HEK293 (cell line): ENCODE data around the gene ZFHX3.

Source experiments
- CTCF ChIA-PET: fragments of 350-600 bp; formaldehyde crosslinking; extraction: SDS; loops from one replicate; lab custom pipeline; 2021; ENCODE audit warnings: antibody characterized with exemption; lab: Yijun Ruan, JAX
- POLR2A ChIA-PET: fragments of 300-600 bp; formaldehyde crosslinking; extraction: SDS; loops from one replicate; lab custom pipeline; 2020; ENCODE audit warnings: antibody characterized with exemption, inconsistent platforms; lab: Yijun Ruan, JAX
- H3K27ac ChIP-seq: fragments of 200-500 bp; sonication (Bioruptor generic); 2 replicates; pipeline ENCODE4 v1.5.1; 2014; ENCODE audit warnings: low read depth, low read length, control low read depth, inconsistent platforms; ENCODE audit errors: extremely low read depth
- H3K36me3 ChIP-seq, 2 experiments: fragments of 200-500 bp in 1 of 2; sonication (Bioruptor generic) in 1 of 2; 1 replicate in 1 of 2; 2 replicates in 1 of 2; pipeline ENCODE4 v1.5.1; 2014 to 2017; ENCODE audit warnings: inconsistent platforms in 2 of 2, low read length in 2 of 2; ENCODE audit not compliant: control insufficient read depth in 2 of 2, insufficient read depth in 1 of 2
- H3K4me1 ChIP-seq: fragments of 200-500 bp; sonication (Bioruptor generic); 2 replicates; pipeline ENCODE4 v1.5.1; 2014; ENCODE audit warnings: mild to moderate bottlenecking, low read length, inconsistent platforms; ENCODE audit not compliant: control insufficient read depth, insufficient read depth
- H3K4me3 ChIP-seq: 2 replicates; pipeline ENCODE4 v1.5.1; 2011; ENCODE audit warnings: low read depth, mild to moderate bottlenecking, control low read depth, low read length, moderate library complexity
- H3K9me3 ChIP-seq: fragments of 200-500 bp; sonication (Bioruptor generic); 2 replicates; pipeline ENCODE4 v1.5.1; 2014; ENCODE audit warnings: low read depth, low read length, inconsistent platforms; ENCODE audit not compliant: control insufficient read depth, insufficient read depth
- ELK4 ChIP-seq: IDR thresholded peaks from 2 replicates; pipeline ENCODE4 v1.6.1; 2011; ENCODE audit warnings: mild to moderate bottlenecking, low read depth, low read length, borderline replicate concordance
- SP3 ChIP-seq: fragments of 450-650 bp; formaldehyde crosslinking; IDR thresholded peaks from 2 replicates; pipeline ENCODE4 v1.5.1; 2016; ENCODE audit warnings: missing biosample characterization, missing genetic modification characterization
- ZNF366 ChIP-seq: fragments of 450-650 bp; formaldehyde crosslinking; conservative IDR thresholded peaks from 2 replicates; pipeline ENCODE4 v1.5.1; 2016; ENCODE audit warnings: missing biosample characterization, missing genetic modification characterization
- ZNF514 ChIP-seq: fragments of 450-650 bp; formaldehyde crosslinking; IDR thresholded peaks from 2 replicates; pipeline ENCODE4 v1.5.1; 2016; ENCODE audit warnings: missing biosample characterization, missing genetic modification characterization
- ZNF600 ChIP-seq: fragments of 450-650 bp; formaldehyde crosslinking; IDR thresholded peaks from 2 replicates; pipeline ENCODE4 v1.5.1; 2016; ENCODE audit warnings: missing biosample characterization, missing genetic modification characterization
- ZNF623 ChIP-seq: fragments of 450-650 bp; formaldehyde crosslinking; IDR thresholded peaks from 2 replicates; pipeline ENCODE4 v1.5.1; 2016; ENCODE audit warnings: missing biosample characterization, missing genetic modification characterization
- ZNF654 ChIP-seq: fragments of 450-650 bp; formaldehyde crosslinking; IDR thresholded peaks from 2 replicates; pipeline ENCODE4 v1.5.1; 2016; ENCODE audit warnings: low read depth, missing biosample characterization, missing genetic modification characterization
- ZNF777 ChIP-seq: fragments of 450-650 bp; formaldehyde crosslinking; IDR thresholded peaks from 2 replicates; pipeline ENCODE4 v1.5.1; 2017; ENCODE audit warnings: missing biosample characterization, missing genetic modification characterization, borderline replicate concordance
- ZSCAN30 ChIP-seq: fragments of 450-650 bp; IDR thresholded peaks from 2 replicates; pipeline ENCODE4 v1.5.1; 2018; ENCODE audit warnings: missing biosample characterization, mild to moderate bottlenecking, missing genetic modification characterization, moderate library complexity
- TF ChIP-seq, protein P1 (sequence below): fragments of 450-650 bp; formaldehyde crosslinking; IDR thresholded peaks from 2 replicates; pipeline ENCODE4 v1.5.1; 2016; ENCODE audit warnings: missing biosample characterization, missing genetic modification characterization
- TF ChIP-seq, protein P2 (sequence below): fragments of 450-650 bp; formaldehyde crosslinking; conservative IDR thresholded peaks from 2 replicates; pipeline ENCODE4 v1.5.1; 2016; ENCODE audit warnings: low read depth, missing biosample characterization, missing genetic modification characterization
- TF ChIP-seq, protein P3 (sequence below): fragments of 450-650 bp; formaldehyde crosslinking; IDR thresholded peaks from 2 replicates; pipeline ENCODE4 v1.5.1; 2016; ENCODE audit warnings: missing biosample characterization, missing genetic modification characterization, borderline replicate concordance
- TF ChIP-seq, protein P4 (sequence below): fragments of 450-650 bp; formaldehyde crosslinking; optimal IDR thresholded peaks from 2 replicates; pipeline ENCODE3; 2016; ENCODE audit warnings: missing biosample characterization, mild to moderate bottlenecking, missing genetic modification characterization

Gene ZFHX3

DNA sequence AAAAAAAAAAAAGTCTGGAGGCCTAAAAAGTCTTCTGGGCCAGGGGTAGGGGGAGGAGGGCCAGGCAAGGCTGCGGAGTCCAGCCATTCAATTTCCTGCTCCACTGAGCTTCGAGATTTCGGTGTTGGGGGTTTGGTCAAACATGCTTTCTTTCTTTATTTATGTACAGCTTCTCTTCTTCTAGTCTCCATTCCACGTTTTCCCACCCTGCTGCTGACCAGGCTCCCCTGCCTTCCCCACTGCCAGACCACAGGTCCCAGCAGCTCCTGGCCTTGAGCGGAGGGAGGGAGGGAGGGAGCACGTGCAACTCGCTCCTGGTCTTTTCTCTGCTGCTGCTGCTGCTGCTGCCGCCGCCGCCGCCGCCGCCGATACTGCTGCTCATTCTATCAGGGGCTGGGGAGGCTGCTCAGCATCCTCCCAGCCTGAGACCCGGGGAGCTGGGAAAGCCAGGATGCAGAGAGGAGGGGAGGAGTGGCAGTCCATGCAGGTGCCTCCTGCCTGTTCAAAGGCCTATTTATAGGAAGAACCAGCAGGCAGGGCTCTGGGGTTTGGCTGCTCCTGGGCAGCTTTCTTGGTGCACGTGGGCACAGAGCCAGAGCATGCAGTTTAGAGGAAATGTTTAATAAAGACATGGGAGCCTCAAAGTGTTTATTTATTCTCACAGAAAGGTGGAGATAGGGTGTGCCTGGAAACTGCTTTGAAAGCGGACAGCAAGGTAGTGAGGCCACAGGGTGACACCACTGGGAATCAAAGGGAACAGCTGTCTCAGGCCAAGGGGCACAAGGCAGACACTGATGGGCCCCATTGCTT, 23.4 kb upstream of the ZFHX3 start (continued):
- TF ChIP-seq, protein P1, sequence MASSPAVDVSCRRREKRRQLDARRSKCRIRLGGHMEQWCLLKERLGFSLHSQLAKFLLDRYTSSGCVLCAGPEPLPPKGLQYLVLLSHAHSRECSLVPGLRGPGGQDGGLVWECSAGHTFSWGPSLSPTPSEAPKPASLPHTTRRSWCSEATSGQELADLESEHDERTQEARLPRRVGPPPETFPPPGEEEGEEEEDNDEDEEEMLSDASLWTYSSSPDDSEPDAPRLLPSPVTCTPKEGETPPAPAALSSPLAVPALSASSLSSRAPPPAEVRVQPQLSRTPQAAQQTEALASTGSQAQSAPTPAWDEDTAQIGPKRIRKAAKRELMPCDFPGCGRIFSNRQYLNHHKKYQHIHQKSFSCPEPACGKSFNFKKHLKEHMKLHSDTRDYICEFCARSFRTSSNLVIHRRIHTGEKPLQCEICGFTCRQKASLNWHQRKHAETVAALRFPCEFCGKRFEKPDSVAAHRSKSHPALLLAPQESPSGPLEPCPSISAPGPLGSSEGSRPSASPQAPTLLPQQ: peak; percentile 75
- 0 out of 2 replicates have a peak, but pooled peaks have one; percentile 18 for TF ChIP-seq ZNF777 (tag by site-specific recombination)
- TF ChIP-seq ZNF514 (tag by site-specific recombination): no peak

DNA sequence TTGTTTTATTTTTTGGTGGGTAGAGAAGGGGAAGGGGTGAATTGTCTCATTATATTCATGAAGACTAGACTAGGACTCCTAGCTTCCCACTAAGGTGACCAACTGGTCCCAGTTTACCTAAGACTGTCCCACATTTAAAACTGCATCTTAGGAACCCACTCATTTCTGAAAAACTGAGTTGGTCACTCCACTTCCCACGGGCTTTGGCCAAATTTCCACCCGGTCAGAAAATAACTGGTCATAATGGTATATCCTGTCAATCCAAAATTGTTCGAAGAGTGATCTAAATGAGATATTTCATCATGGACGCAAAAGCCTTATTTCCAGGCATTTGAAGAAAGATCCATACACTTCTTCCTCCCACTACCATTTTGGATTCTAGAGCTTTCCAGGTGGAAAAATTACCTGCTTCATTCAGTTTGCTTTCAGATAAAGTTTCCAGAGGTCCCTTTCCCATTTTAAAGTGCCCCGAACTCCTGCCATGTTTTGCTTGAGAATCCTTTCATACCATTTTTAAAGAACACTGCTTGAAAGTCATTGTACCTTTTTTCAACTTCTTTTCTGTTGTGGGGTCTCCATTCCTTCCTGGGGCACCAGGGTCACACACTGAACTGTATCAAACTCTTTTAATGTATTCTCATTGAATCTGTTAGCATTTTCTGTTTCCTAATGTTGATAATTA, 21.8 kb upstream of the ZFHX3 start:
- 0 out of 2 replicates have a peak, but pooled peaks have one; percentile 2 for TF ChIP-seq ZNF623
- TF ChIP-seq, protein P2, sequence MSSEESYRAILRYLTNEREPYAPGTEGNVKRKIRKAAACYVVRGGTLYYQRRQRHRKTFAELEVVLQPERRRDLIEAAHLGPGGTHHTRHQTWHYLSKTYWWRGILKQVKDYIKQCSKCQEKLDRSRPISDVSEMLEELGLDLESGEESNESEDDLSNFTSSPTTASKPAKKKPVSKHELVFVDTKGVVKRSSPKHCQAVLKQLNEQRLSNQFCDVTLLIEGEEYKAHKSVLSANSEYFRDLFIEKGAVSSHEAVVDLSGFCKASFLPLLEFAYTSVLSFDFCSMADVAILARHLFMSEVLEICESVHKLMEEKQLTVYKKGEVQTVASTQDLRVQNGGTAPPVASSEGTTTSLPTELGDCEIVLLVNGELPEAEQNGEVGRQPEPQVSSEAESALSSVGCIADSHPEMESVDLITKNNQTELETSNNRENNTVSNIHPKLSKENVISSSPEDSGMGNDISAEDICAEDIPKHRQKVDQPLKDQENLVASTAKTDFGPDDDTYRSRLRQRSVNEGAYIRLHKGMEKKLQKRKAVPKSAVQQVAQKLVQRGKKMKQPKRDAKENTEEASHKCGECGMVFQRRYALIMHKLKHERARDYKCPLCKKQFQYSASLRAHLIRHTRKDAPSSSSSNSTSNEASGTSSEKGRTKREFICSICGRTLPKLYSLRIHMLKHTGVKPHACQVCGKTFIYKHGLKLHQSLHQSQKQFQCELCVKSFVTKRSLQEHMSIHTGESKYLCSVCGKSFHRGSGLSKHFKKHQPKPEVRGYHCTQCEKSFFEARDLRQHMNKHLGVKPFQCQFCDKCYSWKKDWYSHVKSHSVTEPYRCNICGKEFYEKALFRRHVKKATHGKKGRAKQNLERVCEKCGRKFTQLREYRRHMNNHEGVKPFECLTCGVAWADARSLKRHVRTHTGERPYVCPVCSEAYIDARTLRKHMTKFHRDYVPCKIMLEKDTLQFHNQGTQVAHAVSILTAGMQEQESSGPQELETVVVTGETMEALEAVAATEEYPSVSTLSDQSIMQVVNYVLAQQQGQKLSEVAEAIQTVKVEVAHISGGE (tag by site-specific recombination): 0 out of 2 replicates have a peak, but pooled peaks have one; percentile 1
- TF ChIP-seq, protein P3, sequence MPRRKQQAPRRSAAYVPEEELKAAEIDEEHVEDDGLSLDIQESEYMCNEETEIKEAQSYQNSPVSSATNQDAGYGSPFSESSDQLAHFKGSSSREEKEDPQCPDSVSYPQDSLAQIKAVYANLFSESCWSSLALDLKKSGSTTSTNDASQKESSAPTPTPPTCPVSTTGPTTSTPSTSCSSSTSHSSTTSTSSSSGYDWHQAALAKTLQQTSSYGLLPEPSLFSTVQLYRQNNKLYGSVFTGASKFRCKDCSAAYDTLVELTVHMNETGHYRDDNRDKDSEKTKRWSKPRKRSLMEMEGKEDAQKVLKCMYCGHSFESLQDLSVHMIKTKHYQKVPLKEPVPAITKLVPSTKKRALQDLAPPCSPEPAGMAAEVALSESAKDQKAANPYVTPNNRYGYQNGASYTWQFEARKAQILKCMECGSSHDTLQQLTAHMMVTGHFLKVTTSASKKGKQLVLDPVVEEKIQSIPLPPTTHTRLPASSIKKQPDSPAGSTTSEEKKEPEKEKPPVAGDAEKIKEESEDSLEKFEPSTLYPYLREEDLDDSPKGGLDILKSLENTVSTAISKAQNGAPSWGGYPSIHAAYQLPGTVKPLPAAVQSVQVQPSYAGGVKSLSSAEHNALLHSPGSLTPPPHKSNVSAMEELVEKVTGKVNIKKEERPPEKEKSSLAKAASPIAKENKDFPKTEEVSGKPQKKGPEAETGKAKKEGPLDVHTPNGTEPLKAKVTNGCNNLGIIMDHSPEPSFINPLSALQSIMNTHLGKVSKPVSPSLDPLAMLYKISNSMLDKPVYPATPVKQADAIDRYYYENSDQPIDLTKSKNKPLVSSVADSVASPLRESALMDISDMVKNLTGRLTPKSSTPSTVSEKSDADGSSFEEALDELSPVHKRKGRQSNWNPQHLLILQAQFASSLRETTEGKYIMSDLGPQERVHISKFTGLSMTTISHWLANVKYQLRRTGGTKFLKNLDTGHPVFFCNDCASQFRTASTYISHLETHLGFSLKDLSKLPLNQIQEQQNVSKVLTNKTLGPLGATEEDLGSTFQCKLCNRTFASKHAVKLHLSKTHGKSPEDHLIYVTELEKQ (tag by site-specific recombination): no peak
- Histone ChIP-seq H3K9me3 (no peaks in the 10 kb centered on the region), H3K4me3 (no peak overlapping the region), H3K27ac (peak overlapping the region; percentile 84), H3K4me1 (peaks cover 27% of the 10 kb centered on the region), H3K36me3 (no peaks in the 10 kb centered on the region)
- CTCF ChIA-PET: interaction anchor here (0.5 to 1.4 kb wide), 7 partner anchors 17 to 409 kb away, joined by 3 to 7 read pairs (median 3); no protein-coding TSS in a partner anchor
- POLR2A ChIA-PET: interaction anchor here (0.6 to 3.2 kb wide), 5 partner anchors 9 to 25 kb away, joined by 3 to 12 read pairs (median 3); no protein-coding TSS in a partner anchor

DNA sequence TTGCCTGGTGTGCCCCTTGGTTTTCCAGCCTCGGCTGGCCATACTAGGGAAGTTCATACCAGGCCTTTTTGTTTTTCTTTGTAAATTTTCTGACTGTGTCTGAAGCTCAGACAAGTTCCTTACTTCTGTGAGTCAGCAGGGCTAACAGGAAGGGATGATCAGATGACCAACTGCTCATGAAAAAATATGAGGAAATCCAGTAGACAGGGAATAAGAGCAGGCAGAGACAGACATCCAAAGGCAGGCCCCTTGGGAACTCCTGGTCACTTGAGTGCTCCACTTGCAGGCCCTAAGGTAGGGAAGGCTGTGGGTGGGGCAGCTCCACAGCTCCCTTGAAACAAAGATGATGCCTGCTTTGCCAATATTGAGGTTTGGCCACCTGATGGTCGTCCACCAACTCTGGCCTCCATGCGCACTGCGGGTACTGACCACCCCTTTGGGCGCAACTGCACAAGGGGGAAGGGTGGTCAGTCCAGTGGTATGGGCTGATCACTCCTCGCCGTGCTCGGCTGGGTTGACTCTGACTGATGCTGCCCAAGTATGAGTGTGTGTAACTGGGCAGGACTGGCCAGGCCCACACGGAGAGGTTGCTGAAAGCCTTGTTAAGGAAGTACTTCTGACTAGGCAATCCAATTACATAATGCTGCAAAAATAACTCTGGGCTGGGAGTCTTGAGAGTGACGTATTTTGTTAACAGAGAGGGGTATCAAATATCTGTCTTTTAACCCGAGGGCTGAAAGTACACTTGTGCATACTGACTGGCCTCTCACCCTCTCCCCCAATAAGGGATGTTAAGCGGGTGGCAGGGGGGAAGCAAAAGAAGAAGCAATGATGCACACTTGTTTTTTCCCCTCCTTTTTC, 20.8 kb upstream of the ZFHX3 start:
- Histone ChIP-seq H3K36me3 (no peaks in the 10 kb centered on the region), H3K27ac (peak overlapping the region; percentile 84), H3K4me3 (no peak overlapping the region), H3K4me1 (peaks cover 27% of the 10 kb centered on the region), H3K9me3 (no peaks in the 10 kb centered on the region)
- ChIA-PET CTCF (interaction anchor here (0.5 to 1.6 kb wide), 5 partner anchors 28 to 408 kb away, joined by 3 to 7 read pairs (median 3); no protein-coding TSS in a partner anchor), POLR2A (interaction anchor here (1.4 to 3.2 kb wide), 2 partner anchors 14 to 26 kb away, joined by 3 to 12 read pairs; no protein-coding TSS in a partner anchor)
- TF ChIP-seq ZSCAN30 (peak; percentile 24; the same call in 1 of the 2 replicates), SP3 (tag by site-specific recombination) (peak; percentile 30; the same call in 1 of the 2 replicates), ZNF600 (tag by site-specific recombination) (peak; percentile 94), ELK4 (no peak), ZNF654 (no peak), ZNF366 (tag by site-specific recombination) (peak; percentile 95)
- TF ChIP-seq, protein P4, sequence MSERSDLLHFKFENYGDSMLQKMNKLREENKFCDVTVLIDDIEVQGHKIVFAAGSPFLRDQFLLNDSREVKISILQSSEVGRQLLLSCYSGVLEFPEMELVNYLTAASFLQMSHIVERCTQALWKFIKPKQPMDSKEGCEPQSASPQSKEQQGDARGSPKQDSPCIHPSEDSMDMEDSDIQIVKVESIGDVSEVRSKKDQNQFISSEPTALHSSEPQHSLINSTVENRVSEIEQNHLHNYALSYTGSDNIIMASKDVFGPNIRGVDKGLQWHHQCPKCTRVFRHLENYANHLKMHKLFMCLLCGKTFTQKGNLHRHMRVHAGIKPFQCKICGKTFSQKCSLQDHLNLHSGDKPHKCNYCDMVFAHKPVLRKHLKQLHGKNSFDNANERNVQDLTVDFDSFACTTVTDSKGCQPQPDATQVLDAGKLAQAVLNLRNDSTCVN (tag by site-specific recombination): peak; percentile 15
